HG02610 (cell line): ENCODE measurements around the gene RPS6KA4.

Experiments used
- ATAC-seq: cut with Tn5 transposase; IDR thresholded peaks from one replicate; pipeline ENCODE4 v1.9.1; 2021; ENCODE audit warnings: mild to moderate bottlenecking, moderate library complexity; ENCODE audit not compliant: unreplicated experiment

Gene RPS6KA4

GRCh38 chr11:64324692-64325469 is 34.1 kb upstream of the RPS6KA4 start:
- ATAC-seq = no peak

- ATAC-seq = no peak
Measured at GRCh38 chr11:64327375-64327774, 31.6 kb upstream of the RPS6KA4 start.

- ATAC-seq = no peak
Measured at GRCh38 chr11:64327993-64328392, 31.0 kb upstream of the RPS6KA4 start.

- ATAC-seq = no peak
Measured at GRCh38 chr11:64330888-64331287, 28.1 kb upstream of the RPS6KA4 start.

- peak; percentile 55 for ATAC-seq
Measured at GRCh38 chr11:64331569-64332371, 27.2 kb upstream of the RPS6KA4 start.

GRCh38 chr11:64333556-64333955 is 25.4 kb upstream of the RPS6KA4 start:
- ATAC-seq = no peak

- peak; percentile 84 for ATAC-seq
Measured at GRCh38 chr11:64334764-64335735, 23.9 kb upstream of the RPS6KA4 start.

GRCh38 chr11:64337538-64338249 is 21.3 kb upstream of the RPS6KA4 start:
- ATAC-seq = no peak

- ATAC-seq = no peak
Measured at GRCh38 chr11:64338716-64339115, 20.2 kb upstream of the RPS6KA4 start.

GRCh38 chr11:64339286-64339685 is 19.7 kb upstream of the RPS6KA4 start:
- ATAC-seq = no peak

- ATAC-seq = peak; percentile 44
Measured at GRCh38 chr11:64339754-64340408, 19.1 kb upstream of the RPS6KA4 start, which contains the start of gene CCDC88B. CCDC88B (plus strand) TSS chr11:64340204; CDS start chr11:64340267, 63 bp downstream.

GRCh38 chr11:64340671-64341335 is 18.2 kb upstream of the RPS6KA4 start:
- no peak for ATAC-seq

- ATAC-seq = no peak
Measured at GRCh38 chr11:64341429-64341828, 17.5 kb upstream of the RPS6KA4 start.

- peak; percentile 44 for ATAC-seq
Measured at GRCh38 chr11:64341851-64342791, 16.8 kb upstream of the RPS6KA4 start.

GRCh38 chr11:64342869-64343745 is 15.9 kb upstream of the RPS6KA4 start:
- ATAC-seq = no peak

GRCh38 chr11:64343767-64344559 is 15.0 kb upstream of the RPS6KA4 start:
- ATAC-seq = no peak
